ENCODE data around the gene CDKAL1. TPM values are rescaled to one million over a fixed set of nuclear protein-coding genes. Genes with fewer than 3 reads are reported as not detected.

Gene CDKAL1
- polyA plus RNA-seq, 2 of the 4 experiments (the other 2 are of a cell fraction): 4.7 to 8.3 TPM

DNA sequence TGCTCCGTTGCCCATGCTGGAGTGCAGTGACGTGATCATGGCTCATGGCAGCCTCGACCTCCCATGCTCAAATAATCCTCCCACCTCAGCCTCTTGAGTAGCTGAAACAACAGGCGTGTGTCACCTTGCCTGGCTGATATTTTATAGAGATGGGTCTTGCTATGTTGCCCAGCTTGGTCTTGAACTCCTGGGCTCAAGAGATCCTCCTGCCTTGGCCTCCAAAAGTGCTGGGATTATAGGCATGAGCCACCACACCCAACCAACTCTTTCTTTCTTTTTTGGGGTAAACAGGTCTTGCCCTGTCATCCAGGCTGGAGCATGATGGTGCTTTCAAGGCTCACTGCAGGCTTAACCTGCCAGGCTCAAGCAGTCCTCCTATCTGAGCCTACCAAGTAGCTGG, 266.4 kb downstream of the CDKAL1 start:
- POLR2A ChIA-PET: no interaction called here
- CTCF ChIA-PET: no interaction called here

GRCh38 chr6:20801595-20801994, 267.3 kb downstream of the CDKAL1 start:
- TF ChIP-seq, protein P1, sequence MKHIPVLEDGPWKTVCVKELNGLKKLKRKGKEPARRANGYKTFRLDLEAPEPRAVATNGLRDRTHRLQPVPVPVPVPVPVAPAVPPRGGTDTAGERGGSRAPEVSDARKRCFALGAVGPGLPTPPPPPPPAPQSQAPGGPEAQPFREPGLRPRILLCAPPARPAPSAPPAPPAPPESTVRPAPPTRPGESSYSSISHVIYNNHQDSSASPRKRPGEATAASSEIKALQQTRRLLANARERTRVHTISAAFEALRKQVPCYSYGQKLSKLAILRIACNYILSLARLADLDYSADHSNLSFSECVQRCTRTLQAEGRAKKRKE (CRISPR knock-in tag; IDR thresholded peaks at IDR 0.05; ENCODE audit: low read depth): no peak
- TF ChIP-seq CHD2 (IDR thresholded peaks at IDR 0.05; ENCODE audit: low read length, partially characterized antibody): no peak
- TF ChIP-seq CHD4 (IDR thresholded peaks at IDR 0.05; ENCODE audit: borderline replicate concordance): no peak
- no peak for TF ChIP-seq EP300 (IDR thresholded peaks at IDR 0.05)
- TF ChIP-seq, protein P2, sequence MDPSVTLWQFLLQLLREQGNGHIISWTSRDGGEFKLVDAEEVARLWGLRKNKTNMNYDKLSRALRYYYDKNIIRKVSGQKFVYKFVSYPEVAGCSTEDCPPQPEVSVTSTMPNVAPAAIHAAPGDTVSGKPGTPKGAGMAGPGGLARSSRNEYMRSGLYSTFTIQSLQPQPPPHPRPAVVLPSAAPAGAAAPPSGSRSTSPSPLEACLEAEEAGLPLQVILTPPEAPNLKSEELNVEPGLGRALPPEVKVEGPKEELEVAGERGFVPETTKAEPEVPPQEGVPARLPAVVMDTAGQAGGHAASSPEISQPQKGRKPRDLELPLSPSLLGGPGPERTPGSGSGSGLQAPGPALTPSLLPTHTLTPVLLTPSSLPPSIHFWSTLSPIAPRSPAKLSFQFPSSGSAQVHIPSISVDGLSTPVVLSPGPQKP (IDR thresholded peaks at IDR 0.05; ENCODE audit: low read depth, low read length): no peak
- no peak for TF ChIP-seq USF2 (IDR thresholded peaks at IDR 0.05)
- TF ChIP-seq BHLHE40 (IDR thresholded peaks at IDR 0.05; ENCODE audit: low read depth, low read length): no peak
- TF ChIP-seq, protein P3, sequence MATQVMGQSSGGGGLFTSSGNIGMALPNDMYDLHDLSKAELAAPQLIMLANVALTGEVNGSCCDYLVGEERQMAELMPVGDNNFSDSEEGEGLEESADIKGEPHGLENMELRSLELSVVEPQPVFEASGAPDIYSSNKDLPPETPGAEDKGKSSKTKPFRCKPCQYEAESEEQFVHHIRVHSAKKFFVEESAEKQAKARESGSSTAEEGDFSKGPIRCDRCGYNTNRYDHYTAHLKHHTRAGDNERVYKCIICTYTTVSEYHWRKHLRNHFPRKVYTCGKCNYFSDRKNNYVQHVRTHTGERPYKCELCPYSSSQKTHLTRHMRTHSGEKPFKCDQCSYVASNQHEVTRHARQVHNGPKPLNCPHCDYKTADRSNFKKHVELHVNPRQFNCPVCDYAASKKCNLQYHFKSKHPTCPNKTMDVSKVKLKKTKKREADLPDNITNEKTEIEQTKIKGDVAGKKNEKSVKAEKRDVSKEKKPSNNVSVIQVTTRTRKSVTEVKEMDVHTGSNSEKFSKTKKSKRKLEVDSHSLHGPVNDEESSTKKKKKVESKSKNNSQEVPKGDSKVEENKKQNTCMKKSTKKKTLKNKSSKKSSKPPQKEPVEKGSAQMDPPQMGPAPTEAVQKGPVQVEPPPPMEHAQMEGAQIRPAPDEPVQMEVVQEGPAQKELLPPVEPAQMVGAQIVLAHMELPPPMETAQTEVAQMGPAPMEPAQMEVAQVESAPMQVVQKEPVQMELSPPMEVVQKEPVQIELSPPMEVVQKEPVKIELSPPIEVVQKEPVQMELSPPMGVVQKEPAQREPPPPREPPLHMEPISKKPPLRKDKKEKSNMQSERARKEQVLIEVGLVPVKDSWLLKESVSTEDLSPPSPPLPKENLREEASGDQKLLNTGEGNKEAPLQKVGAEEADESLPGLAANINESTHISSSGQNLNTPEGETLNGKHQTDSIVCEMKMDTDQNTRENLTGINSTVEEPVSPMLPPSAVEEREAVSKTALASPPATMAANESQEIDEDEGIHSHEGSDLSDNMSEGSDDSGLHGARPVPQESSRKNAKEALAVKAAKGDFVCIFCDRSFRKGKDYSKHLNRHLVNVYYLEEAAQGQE (IDR thresholded peaks at IDR 0.05): no peak
- TF ChIP-seq ZC3H11A (IDR thresholded peaks at IDR 0.05): no peak
- TF ChIP-seq CBX2 (IDR thresholded peaks at IDR 0.05; ENCODE audit: borderline replicate concordance, low read depth): no peak
- TF ChIP-seq ESRRA (IDR thresholded peaks at IDR 0.05; ENCODE audit: borderline replicate concordance, low read length): no peak
- no peak for TF ChIP-seq POLR2AphosphoS2 (conservative IDR thresholded peaks at IDR 0.05; ENCODE audit: low read length)
- TF ChIP-seq HMGXB4 (CRISPR knock-in tag; IDR thresholded peaks at IDR 0.05; ENCODE audit: borderline replicate concordance): no peak
- no peak for TF ChIP-seq NFE2L2 (conservative IDR thresholded peaks at IDR 0.05; ENCODE audit: low read length)
- FAIRE-seq (no peak), DNase-seq (ENCODE audit: low read depth in 1 of 2, low spot score in 1 of 2) (no peak), ATAC-seq (no peak)
- Histone ChIP-seq H3K4me1 (0 out of 3 replicates have a peak, but pooled peaks cover 3% of the 10 kb centered on the region), H3K27ac (no peak overlapping the region), H3K4me2 (no peak overlapping the region), H3K9me3 (no peaks in the 10 kb centered on the region), H3K4me3 (no peak overlapping the region)
- WGBS (ENCODE audit: missing lambda C conversion rate): 93% methylated on average over 3 of the region's 3 CpGs
- POLR2A ChIA-PET: no interaction called here
- CTCF ChIA-PET: no interaction called here

More for the DNA sequence above, 266.4 kb downstream of the CDKAL1 start:
- DNase-seq (ENCODE audit: low read depth in 1 of 2, low spot score in 1 of 2): no peak
- TF ChIP-seq ZNF302 (CRISPR knock-in tag; IDR thresholded peaks at IDR 0.05): no peak
- TF ChIP-seq RNF2 (IDR thresholded peaks at IDR 0.05; ENCODE audit: borderline replicate concordance, low read depth): no peak
- TF ChIP-seq RCOR1 (IDR thresholded peaks at IDR 0.05; ENCODE audit: low read depth, low read length): no peak
- no peak for TF ChIP-seq HDAC2 (IDR thresholded peaks at IDR 0.05)
- no peak for TF ChIP-seq ESRRA (IDR thresholded peaks at IDR 0.05; ENCODE audit: borderline replicate concordance, low read length)
- TF ChIP-seq EHMT2 (IDR thresholded peaks at IDR 0.05; ENCODE audit: low read depth): no peak
- no peak for TF ChIP-seq BHLHE40 (IDR thresholded peaks at IDR 0.05; ENCODE audit: low read depth, low read length)
- TF ChIP-seq JUNB (IDR thresholded peaks at IDR 0.05): no peak
- TF ChIP-seq MYC (IDR thresholded peaks at IDR 0.05; ENCODE audit: borderline replicate concordance, low read length): no peak
- TF ChIP-seq, protein P3 (IDR thresholded peaks at IDR 0.05): no peak
- no peak for TF ChIP-seq ZC3H11A (IDR thresholded peaks at IDR 0.05)
- H3K4me3 ChIP-seq: no peak overlapping the region
- no peak for ATAC-seq
- no peaks in the 10 kb centered on the region for H3K9me3 ChIP-seq
- no peak for FAIRE-seq
- H3K4me2 ChIP-seq: no peak overlapping the region
- WGBS (ENCODE audit: missing lambda C conversion rate): 92% methylated on average over 4 of the region's 4 CpGs
- 0 out of 3 replicates have a peak, but pooled peaks cover 3% of the 10 kb centered on the region for H3K4me1 ChIP-seq
- 0 out of 6 replicates have a peak overlapping the region, but pooled peaks of 1 of the 2 experiments have one; percentile 31 for H3K27ac ChIP-seq
